ENCODE results near the gene NDST1. TPM values are rescaled to one million over a fixed set of nuclear protein-coding genes. Genes with fewer than 3 reads are reported as not detected.

The NDST1 gene
- total and polyA plus RNA-seq, 10 donors, result 6.1 to 360 (median 223) TPM

GRCh38 chr5:150486402-150487198, 21.3 kb upstream of the NDST1 start:
- Histone ChIP-seq H3K36me3 (peaks cover 0 to 17% (median 0%) of the 10 kb centered on the region in 6 donors), H3K4me1 (peaks cover 39 to 67% (median 55%) of the 10 kb centered on the region in 6 donors), H3K4me3 (peak overlapping the region; percentile 65 to 91 (median 75)), H3K27me3 (replicated peaks in 1 of 7) (peaks cover 0 to 9% (median 0%) of the 10 kb centered on the region in 7 donors), H3K27ac (peak overlapping the region; percentile 70 to 99 (median 97)), H3K9me3 (no peaks in the 10 kb centered on the region)
- intact Hi-C loops (cut with DNase I; ENCODE audit: low total_unique reads), result no loop called here
- DNase-seq, result peak; percentile 89
- WGBS, 5 donors, result 1 to 2% (median 1%) methylated on average over 18 to 60 of the region's 60 CpGs
- TF ChIP-seq POLR2A (IDR thresholded peaks at IDR 0.05) (no peak), CTCF (IDR thresholded peaks at IDR 0.05 in 8 of 11, conservative IDR thresholded peaks at IDR 0.05 in 3 of 11) (peak in 1 of 11 experiments; percentile 12), POLR2AphosphoS5 (IDR thresholded peaks at IDR 0.05) (peak in 2 of 3 donors; percentile 31 to 52)

- intact Hi-C loops (cut with DNase I; ENCODE audit: low total_unique reads), result no loop called here
Observed at GRCh38 chr5:150487199-150488061, 20.5 kb upstream of the NDST1 start.

GRCh38 chr5:150488519-150489359, 19.2 kb upstream of the NDST1 start:
- H3K27me3 ChIP-seq (replicated peaks in 1 of 7), result peaks cover 0 to 9% (median 0%) of the 10 kb centered on the region in 7 donors
- peaks cover 0 to 39% (median 0%) of the 10 kb centered on the region in 6 donors for H3K36me3 ChIP-seq
- intact Hi-C loops (cut with DNase I; ENCODE audit: low total_unique reads), result no loop called here
- H3K4me1 ChIP-seq, result peaks cover 47 to 88% (median 72%) of the 10 kb centered on the region in 6 donors
- H3K4me3 ChIP-seq, result peak overlapping the region in 6 of 8 donors; percentile 65 to 91 (median 75)
- 20 to 49% (median 28%) methylated on average over 11 of the region's 11 CpGs for WGBS, 5 donors
- peak overlapping the region; percentile 70 to 99 (median 97) for H3K27ac ChIP-seq
- H3K9me3 ChIP-seq, result no peaks in the 10 kb centered on the region
- no peak for DNase-seq
- peak; percentile 32 to 76 (median 66) for TF ChIP-seq POLR2AphosphoS5 (IDR thresholded peaks at IDR 0.05)
- TF ChIP-seq POLR2A (IDR thresholded peaks at IDR 0.05), result no peak
- peak in 2 of 11 experiments; percentile 4 to 12 for TF ChIP-seq CTCF (IDR thresholded peaks at IDR 0.05 in 8 of 11, conservative IDR thresholded peaks at IDR 0.05 in 3 of 11)

More at GRCh38 chr5:150487199-150488061, 20.5 kb upstream of the NDST1 start:
- H3K4me3 ChIP-seq, result peak overlapping the region; percentile 65 to 91 (median 75)
- peak overlapping the region; percentile 70 to 99 (median 97) for H3K27ac ChIP-seq
- peak; percentile 81 for DNase-seq
- peaks cover 0 to 9% (median 0%) of the 10 kb centered on the region in 7 donors for H3K27me3 ChIP-seq (replicated peaks in 1 of 7)
- TF ChIP-seq POLR2A (IDR thresholded peaks at IDR 0.05), result peak in 1 of 3 donors; percentile 9
- TF ChIP-seq CTCF (IDR thresholded peaks at IDR 0.05 in 8 of 11, conservative IDR thresholded peaks at IDR 0.05 in 3 of 11), result no peak
- peak in 1 of 3 donors; percentile 61 for TF ChIP-seq POLR2AphosphoS5 (IDR thresholded peaks at IDR 0.05)
- no peaks in the 10 kb centered on the region for H3K9me3 ChIP-seq
- H3K36me3 ChIP-seq, result peaks cover 0 to 25% (median 0%) of the 10 kb centered on the region in 6 donors
- peaks cover 46 to 75% (median 63%) of the 10 kb centered on the region in 6 donors for H3K4me1 ChIP-seq
- 37 to 48% (median 46%) methylated on average over 10 of the region's 10 CpGs for WGBS, 5 donors

Measured in spleen (tissue), 11 donors.